ENCODE results near the gene SUPT6H.
"Not testable (repeated sequence)": the region's sequence is repeated elsewhere in the genome, so short reads cannot be mapped to it uniquely, and the experiment has no call there.

The SUPT6H gene

DNA sequence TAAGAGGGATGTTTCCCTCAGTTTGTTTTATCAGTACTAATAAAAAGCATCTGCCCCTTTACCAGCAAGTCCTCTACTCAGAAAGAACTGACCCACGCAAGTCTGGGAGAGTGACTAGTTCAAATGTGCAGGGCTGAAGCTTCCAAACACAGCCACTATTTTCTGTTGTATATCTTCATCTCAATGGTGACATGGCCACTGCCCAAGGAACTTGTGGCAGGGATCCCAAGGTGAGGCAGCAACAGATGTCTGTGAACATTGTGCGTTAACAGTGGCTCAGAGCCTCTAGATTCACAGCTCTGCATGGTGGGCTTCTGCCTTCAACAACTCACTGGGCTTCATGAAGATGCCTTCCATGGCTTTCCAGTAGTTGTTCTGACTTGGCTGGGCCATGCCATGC is 13.3 kb upstream of the SUPT6H start:
- DNase-seq: no peak

DNA sequence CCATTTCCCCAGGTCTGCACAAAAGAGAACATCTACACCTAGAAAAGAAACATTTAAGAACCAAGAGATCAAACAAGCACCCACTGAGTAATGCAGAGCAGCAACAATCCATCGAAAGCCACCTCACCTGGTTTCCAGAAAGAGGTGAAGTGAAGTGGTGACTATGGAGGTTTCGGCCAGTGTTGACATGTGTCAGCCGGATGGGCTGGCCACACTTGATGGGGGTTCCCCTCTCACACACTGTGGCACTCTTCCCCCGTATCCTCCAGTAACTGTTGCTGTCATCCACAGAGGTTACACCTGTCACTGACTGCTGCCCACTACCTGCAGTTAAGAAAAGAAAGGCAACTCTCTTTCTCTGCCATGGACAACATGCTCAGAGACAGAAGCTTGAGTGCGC is 6.8 kb upstream of the SUPT6H start:
- no peak for DNase-seq

DNA sequence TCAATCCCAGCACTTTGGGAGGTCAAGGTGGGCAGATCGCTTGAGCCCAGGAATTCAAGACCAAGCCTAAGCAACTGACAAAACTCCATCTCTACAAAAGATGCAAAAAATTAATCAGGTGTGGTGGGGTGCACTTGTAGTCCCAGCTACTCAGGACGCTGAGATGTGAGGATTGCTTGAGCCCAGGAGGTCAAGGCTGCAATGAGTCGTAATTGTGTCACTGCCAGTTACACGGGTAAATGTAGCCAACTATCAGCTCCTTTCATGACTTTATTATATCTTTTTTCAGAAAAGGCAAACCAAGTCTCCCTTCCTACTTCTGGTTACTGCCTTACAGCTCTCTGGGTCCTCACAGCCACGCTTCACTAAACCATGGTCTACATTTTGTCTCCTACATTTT is 4.2 kb upstream of the SUPT6H start:
- no peak for DNase-seq

DNA sequence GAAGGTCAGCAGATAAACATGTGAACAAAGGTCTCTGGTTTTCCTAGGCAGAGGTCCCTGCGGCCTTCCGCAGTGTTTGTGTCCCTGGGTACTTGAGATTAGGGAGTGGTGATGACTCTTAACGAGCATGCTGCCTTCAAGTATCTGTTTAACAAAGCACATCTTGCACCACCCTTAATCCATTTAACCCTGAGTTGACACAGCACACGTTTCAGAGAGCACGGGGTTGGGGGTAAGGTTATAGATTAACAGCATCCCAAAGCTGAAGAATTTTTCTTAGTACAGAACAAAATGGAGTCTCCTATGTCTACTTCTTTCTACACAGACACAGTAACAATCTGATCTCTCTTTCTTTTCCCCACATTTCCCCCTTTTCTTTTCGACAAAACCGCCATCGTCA is 3.7 kb upstream of the SUPT6H start:
- not testable (repeated sequence) for DNase-seq

DNA sequence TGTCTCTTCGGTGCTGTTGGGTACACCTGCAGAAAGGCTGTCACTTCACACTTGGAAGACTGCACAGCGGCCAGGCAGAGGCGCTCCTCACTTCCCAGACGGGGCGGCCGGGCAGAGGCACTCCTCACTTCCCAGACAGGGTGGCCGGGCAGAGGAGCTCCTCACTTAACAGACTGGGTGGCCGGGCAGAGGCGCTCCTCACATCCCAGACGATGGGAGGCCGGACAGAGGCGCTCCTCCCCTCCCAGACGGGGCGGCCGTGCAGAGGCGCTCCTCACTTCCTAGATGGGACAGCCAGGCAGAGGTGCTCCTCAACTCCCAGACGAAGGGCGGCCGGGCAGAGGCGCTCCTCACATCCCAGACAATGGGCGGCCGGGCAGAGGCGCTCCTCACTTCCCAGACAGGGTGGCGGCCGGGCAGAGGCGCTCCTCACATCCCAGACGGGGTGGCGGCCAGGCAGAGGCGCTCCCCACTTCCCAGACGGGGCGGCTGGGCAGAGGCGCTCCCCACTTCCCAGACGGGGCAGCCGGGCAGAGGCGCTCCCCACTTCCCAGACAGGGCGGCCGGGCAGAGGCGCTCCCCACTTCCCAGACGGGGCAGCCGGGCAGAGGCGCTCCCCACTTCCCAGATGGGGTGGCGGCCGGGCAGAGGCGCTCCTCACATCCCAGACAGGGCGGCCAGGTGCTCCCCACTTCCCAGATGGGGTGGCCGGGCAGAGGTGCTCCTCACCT is 3.1 kb upstream of the SUPT6H start:
- not testable (repeated sequence) for DNase-seq

DNA sequence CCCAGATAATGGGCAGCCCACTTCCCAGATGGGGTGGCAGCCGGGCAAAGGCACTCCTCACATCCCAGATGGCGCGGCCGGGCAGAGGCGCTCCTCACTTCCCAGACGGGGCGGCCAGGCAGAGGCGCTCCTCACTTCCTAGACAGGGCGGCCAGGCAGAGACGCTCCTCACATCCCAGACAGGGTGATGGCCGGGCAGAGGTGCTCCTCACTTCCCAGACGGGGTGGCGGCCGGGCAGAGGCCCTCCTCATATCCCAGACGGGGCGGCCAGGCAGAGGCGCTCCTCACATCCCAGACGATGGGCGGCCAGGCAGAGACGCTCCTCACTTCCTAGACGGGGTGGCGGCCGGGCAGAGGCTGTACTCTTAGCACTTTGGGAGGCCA is 2.5 kb upstream of the SUPT6H start:
- not testable (repeated sequence) for DNase-seq

DNA sequence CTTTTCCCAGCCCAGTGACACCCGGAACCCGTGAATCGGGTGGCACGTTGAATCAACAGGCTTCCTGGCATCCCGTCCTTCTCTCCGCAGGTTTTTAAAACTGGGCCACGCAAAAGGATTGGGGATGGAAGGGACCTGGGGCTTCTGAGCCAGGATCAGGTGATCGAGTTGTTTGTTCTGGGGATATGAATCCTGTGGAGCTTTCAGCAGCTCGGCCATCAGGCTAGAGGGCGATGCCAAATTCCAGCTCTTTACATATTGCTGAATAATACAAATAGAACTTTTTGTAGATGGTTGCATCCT is 473 bp downstream of the SUPT6H start:
- DNase-seq: no peak

DNA sequence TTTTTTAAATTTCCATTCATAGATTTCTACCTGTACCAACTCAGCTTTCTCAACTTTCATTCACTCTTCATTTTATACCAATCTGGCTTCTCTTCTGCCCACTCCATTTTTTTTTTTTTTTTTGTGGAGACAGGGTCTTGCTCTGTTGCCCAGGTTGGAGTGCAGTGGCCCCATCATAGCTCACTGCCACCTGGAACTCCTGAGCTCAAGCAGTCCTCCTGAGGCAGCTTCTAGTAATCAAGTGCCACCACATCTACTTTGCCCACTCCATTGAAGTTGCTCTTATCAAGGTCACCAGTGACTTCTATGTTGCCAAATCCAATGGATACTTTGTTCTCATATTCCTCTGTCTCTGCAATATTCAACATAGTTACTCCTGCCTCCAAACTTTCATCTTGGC is 1.7 kb downstream of the SUPT6H start:
- no peak for DNase-seq

DNA sequence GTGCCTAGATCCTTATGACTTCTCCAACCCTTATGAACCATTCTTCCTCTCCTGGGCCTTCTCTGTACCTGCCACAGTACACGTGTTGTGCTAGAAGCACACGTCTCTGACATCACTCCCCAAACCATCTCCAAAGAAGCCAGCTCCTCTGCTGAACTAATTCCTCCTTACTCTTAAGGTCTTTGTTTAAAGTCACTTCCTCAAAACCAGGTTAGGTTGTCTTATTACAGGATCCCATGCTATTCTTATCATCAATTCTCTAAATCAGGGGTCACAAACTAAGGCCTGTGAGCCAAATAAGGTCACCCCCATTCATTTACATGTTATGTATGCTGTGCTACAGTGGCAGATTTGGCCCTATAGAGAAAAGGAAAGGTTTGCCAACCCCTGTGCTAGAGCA is 4.0 kb downstream of the SUPT6H start:
- DNase-seq: no peak

DNA sequence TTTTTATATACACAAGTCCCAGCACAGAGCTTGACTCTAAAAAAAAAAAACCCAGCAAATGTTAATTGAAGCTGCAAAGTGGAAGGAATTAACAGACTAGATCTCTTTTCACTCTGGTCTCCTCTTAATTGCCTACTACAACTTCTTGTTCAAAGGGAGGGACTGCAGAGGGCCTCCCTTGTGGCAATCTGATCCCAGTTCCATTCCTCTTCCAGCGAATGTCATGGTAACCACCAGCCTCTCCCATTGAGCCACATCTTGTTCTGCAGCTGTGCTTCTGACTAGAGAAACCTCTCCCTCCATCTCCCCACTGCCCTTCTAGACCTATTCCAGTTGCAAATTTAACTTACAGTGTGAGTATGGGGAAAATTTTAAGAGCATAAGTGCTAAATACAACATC is 5.9 kb downstream of the SUPT6H start:
- no peak for DNase-seq

DNA sequence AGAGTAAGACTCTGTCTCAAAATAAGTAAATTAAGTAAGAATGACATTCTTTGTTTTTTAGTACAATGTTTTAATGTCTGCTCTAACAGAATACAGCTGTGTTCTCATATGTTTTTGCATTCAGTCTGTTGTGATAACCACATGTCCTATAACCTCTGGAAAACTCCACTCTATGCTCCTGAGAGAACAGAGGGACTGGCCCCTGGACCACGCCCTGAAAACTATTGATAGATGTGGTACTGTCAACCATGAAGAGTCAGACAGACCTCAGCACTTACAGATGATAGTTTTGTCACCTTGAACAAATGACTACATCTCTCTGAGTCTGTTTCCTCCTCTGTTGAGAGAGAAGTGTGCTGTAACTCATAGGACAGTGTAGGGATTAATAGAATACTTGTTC is 7.9 kb downstream of the SUPT6H start:
- DNase-seq: no peak

DNA sequence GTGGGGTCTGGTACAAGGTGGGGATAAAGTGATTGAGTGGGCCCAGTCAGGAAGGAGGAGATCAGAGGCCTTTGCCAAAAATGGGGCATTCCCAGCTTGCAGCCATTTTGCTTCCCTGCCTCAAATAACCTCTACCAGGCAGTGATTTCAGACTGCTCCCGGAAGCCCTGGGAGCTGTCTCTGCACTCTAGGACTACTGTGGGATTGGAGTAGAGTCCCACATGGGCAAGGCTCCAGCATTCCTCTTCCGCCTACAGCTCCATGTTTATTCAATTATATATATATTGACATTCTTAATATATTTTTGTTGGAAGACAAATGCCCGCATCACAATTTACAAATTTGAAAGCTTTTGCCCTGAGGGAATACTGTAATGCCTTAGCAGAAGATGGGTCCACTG is 13.5 kb downstream of the SUPT6H start:
- no peak for DNase-seq

DNA sequence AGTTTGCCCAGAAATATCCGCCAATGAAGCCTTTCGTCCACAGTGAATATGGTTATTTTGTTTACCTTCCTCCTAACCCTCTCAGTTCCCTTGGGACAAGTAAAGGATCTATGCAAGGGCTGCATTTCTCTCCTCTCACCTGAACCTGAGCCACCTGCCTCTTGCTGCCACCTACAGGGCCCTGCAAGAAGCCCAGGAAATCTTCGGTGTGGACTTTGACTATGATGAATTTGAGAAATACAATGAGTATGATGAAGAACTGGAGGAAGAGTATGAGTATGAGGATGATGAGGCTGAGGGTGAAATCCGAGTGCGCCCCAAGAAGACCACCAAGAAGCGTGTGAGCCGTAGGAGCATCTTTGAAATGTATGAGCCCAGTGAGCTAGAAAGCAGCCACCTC is 14.0 kb downstream of the SUPT6H start:
- DNase-seq: no peak

DNA sequence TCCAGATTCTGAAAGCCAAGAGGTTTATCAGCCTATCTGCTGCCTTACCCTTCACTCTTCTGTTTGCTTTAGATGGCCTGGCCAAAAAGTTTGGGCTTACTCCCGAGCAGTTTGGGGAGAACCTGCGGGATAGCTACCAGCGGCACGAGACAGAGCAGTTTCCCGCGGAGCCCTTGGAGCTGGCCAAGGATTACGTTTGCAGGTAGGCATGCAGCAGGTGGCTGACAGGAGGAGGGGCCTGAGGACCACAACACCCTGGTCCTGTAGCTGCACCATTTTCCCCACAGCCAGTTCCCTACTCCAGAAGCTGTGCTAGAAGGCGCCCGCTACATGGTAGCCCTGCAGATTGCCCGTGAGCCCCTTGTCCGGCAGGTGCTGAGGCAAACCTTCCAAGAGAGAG is 20.6 kb downstream of the SUPT6H start:
- DNase-seq: no peak

DNA sequence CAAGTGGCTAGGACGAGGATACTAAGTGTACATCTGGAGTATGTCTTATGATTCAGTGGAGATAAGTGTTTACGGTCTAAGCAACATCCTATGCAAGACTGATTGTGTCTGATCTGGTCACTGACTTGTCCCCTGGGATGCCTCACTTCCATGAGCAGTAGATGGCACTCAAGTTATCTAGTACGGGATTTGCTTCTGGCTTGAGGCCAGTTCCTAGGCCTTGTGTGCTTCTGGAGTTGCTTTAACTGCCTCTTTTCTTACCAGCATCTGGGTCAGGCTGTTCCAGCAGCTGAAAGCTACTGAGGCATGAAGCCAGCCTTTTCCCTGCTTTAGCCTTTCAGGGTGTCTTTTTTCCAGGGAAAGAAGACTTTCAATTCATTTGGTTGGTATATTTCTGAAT is 23.0 kb downstream of the SUPT6H start:
- no peak for DNase-seq

DNA sequence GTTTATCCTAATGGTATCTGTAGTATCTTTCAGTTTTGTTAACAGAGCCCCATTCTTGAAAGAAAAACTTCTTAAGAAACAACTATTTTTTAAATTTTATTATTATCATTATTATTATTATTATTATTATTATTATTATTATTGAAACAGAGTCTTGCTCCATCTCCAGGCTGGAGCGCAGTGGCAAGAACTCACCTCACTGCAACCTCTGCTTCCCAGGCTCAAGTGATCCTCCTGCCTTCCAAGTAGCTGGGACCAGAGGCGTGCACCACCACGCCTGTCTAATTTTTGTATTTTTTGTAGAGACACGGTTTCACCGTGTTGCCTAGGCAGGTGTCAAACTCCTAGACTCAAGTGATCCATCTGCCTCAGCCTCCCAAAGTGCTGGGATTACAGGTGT is 23.4 kb downstream of the SUPT6H start:
- DNase-seq: no peak

DNA sequence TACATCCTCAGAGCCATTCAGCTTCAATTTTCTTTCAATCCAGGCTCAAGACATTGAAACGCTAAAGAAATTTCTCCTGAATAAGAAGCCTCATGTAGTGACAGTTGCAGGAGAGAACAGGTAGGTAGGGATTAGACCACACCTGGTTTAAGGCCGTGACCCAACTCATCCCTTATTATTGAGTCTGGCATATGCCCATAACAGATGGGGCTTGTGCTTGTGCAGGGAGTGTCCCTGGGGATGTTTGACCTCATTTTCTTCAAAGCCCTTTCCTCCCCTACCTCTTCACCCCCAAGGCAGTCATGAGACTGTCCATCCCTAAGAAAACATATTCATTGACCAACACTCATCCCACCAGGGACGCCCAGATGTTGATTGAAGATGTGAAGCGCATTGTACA is 24.3 kb downstream of the SUPT6H start:
- DNase-seq: no peak

DNA sequence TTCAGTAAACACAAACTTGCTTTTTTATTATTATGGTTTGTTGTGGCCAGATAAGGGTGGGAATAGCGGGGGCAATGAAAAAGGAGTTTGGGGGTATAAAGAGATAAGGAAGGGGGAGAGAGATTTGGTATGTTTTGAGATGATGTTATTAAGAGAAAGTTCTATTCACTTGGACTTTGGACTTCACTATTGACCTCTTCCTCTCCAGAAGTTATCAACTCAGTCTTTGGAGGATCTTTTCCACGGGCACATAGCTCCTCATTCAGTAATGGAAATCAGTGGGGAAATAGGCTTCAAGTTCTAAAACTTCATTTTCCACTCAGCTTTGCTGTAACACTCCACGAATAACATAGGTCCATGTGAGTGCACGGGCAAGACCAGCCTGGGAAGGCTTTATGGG is 26.5 kb downstream of the SUPT6H start:
- no peak for DNase-seq

DNA sequence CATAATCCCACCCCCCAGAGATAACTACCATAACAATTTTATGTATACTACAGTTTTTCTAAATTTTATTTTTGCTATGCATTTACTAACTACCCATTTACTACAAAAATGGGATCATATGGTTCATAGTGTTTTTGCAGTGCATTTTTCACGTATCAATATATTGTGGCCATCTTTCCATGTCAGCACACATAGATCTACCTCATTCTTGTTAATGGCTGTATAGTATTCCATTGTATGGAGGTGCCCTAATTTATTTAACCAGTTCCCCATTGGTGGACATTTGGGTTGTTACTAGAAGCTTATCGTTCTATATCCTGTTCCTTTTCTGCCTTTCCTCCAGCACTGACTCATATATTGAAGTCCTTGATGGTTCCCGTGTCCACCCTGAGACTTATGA is 27.0 kb downstream of the SUPT6H start:
- DNase-seq: no peak

DNA sequence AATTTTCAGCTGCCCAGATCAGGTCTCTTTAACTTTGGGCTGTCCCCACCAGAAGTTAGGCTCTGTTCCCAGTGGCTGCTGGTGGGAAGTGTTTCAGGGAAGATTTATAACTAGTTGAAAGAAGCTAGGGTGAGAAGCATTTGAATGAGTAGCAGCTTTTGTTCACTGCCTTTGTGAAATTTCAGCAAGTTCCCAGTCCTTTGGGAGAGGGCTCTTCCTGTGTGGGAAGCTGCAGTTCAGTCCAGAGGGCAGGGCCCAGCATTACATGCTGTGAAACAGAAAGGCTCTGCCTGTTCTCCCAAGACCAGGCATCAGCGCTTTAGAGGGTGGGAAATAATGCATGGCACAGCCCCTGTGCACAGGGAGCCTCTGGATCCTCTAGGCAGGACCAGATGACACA is 31.9 kb downstream of the SUPT6H start:
- DNase-seq: no peak

DNA sequence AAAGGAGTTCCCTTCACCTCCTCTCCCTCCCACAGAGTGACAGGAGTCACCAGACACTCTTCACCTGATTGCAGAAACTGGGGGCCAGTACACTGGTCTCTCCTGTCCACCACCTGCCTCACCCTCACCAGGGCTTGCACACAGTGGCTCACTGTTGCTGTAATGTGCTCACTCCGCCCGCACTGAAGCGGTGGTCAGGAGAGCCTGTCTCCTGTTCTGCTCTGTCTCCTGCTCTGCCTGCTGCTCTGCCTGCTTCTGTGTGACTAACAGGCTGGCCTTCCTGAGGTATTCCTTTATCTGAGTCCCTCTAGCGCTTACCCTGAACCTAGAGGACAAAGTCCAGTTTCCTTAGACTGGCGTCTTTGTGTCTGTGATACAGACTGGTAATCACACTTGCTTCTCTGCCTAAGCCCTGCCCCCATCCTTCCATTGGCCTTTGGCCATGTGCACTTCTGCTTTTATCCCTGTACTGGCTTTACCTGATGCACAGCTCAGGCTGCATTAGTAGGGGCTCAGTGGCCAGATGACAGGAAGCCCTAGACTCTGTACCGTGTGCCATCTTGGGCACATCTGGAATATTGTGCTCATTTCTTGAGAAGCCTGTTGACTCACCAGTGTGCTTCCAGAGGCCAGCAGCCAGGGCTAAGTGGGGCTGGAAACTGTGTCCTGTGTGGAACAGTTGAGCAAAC is 36.4 kb downstream of the SUPT6H start:
- no peak for DNase-seq

DNA sequence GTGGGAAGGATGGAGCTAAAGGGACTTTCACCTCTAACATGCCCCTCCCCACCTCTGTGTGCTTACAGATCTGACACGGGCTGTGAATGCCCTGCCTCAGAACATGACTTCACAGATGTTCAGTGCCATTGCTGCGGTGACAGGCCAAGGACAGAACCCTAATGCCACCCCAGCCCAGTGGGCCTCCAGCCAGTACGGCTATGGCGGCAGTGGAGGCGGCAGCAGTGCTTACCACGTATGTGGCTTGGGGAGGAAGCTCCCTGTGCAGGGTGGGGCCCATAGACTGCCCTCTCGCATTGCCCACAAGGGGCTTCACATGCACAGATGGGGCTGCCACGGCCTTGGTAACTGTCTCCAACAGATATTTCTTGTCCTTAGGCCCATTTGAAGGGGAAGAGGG is 38.3 kb downstream of the SUPT6H start:
- no peak for DNase-seq

DNA sequence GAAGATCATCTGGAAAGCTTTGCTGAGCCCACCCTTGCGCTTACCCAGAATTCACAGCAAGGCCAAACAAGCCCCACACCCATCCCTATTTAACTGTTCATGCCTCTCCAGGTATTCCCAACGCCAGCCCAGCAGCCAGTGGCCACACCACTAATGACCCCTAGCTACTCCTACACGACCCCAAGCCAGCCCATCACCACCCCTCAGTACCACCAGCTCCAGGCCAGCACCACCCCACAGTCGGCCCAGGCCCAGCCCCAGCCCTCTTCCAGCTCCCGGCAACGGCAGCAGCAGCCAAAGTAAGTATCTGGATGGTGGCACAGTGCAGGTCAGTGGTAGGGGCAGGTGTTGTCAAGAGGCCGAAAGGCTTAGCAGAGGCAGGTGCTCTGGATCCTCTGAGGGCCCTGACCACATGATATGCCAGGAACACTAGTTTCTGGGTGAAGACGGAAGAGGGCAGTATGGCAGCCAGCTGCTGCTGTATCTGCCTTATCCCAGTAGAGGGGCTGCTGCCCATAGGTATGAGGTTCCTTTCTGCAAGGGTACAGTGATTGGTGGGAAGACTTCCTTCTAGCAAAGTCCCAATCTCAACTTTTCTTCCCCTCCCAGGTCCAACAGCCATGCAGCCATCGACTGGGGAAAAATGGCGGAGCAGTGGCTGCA is 39.0 kb downstream of the SUPT6H start:
- no peak for DNase-seq

DNA sequence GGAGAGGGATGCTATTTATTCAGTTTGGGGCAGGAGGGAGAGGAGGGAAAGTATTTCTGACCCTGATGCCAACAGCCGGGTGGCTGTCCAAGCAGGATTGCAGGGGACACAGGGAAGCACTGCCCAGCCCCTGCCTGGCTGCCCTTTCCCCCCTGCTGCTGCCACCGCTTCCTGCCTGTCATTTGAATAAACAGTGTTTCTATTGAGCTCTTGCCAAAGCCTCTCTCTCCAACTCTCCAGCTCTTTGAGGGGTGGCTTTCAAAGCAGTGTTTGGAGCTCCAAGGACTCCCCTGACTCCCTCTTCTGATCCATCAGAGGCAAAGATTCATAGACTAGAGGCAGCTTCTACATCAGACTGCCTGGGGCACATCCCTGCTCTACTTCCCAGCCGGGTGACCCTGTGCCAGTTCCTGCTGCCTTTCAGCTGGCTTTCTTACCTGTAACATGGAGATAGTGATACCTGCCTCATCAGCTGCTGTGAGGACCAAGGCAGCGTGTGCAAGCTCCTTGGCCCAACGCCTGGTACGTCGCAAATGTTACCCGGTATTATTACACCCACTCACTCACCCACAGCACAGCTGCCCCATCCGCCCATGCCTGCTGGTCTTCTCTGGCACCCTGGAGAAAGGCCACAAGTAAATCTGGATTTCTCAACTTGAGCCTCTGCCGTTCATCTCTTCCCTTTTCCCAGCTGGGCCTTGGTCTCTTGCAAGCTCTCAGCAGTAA is 40.2 kb downstream of the SUPT6H start:
- no peak for DNase-seq
